Mesenchymal stem cell (in vitro differentiated cells and primary cell): ENCODE data around the gene ARHGEF2.

Experiments
- DNase-seq: peaks from one replicate; pipeline ENCODE4 v3.0.0-alpha.2; 2013
- H2AFZ ChIP-seq: one replicate; pipeline ENCODE4 v1.6.1; 2013; ENCODE audit warnings: low read depth, mild to moderate bottlenecking, control low read depth, inconsistent platforms, low read length, moderate library complexity
- H2AK5ac ChIP-seq: 2 replicates; pipeline ENCODE4 v1.6.1; 2013; ENCODE audit warnings: low read length, moderate library complexity, mild to moderate bottlenecking, inconsistent platforms; ENCODE audit not compliant: severe bottlenecking
- H2BK120ac ChIP-seq: one replicate; pipeline ENCODE4 v1.6.1; 2013; ENCODE audit warnings: low read depth, mild to moderate bottlenecking, inconsistent platforms, low read length, moderate library complexity
- H2BK12ac ChIP-seq, 2 experiments: one replicate each; pipeline ENCODE4 v1.6.1; 2013; ENCODE audit warnings: inconsistent platforms in 2 of 2, low read length in 2 of 2, mild to moderate bottlenecking in 2 of 2, moderate library complexity in 2 of 2, control low read depth in 1 of 2
- H2BK15ac ChIP-seq: one replicate; pipeline ENCODE4 v1.6.1; 2013; ENCODE audit warnings: mild to moderate bottlenecking, low read depth, inconsistent platforms; ENCODE audit not compliant: poor library complexity, severe bottlenecking
- H2BK5ac ChIP-seq: 2 replicates; pipeline ENCODE4 v1.6.1; 2013; ENCODE audit warnings: low read depth, mild to moderate bottlenecking, low read length, control low read depth, inconsistent platforms; ENCODE audit not compliant: poor library complexity, severe bottlenecking
- H3K14ac ChIP-seq, 2 experiments: one replicate each; pipeline ENCODE4 v1.6.1; 2013; ENCODE audit warnings: inconsistent platforms in 2 of 2, low read length in 2 of 2, control low read depth in 1 of 2, mild to moderate bottlenecking in 1 of 2, moderate library complexity in 1 of 2
- H3K18ac ChIP-seq, 2 experiments: one replicate each; pipeline ENCODE4 v1.6.1; 2013; ENCODE audit warnings: inconsistent platforms in 2 of 2, low read length in 2 of 2, control low read depth in 1 of 2, low read depth in 1 of 2, mild to moderate bottlenecking in 1 of 2
- H3K23ac ChIP-seq, 2 experiments: one replicate each; pipeline ENCODE4 v1.6.1; 2013; ENCODE audit warnings: inconsistent platforms in 2 of 2, low read length in 2 of 2, mild to moderate bottlenecking in 2 of 2, moderate library complexity in 2 of 2, control low read depth in 1 of 2
- H3K27ac ChIP-seq: 2 replicates; pipeline ENCODE4 v1.5.1; 2013; ENCODE audit warnings: mild to moderate bottlenecking, moderate library complexity, low read length, control low read depth, inconsistent platforms; ENCODE audit not compliant: poor library complexity, severe bottlenecking
- H3K27me3 ChIP-seq, 2 experiments: 2 replicates each; pipeline versions ENCODE4 v1.6.1 to v1.7.0; 2013; ENCODE audit warnings: low read length in 2 of 2, mild to moderate bottlenecking in 2 of 2, moderate library complexity in 2 of 2, control low read depth in 1 of 2, inconsistent platforms in 1 of 2; ENCODE audit not compliant: control insufficient read depth in 1 of 2, insufficient read depth in 1 of 2
- H3K36me3 ChIP-seq, 2 experiments: 2 replicates each; pipeline versions ENCODE4 v1.6.1 to v1.7.0; 2013; ENCODE audit warnings: low read length in 2 of 2, control low read depth in 1 of 2, inconsistent platforms in 1 of 2, low read depth in 1 of 2, mild to moderate bottlenecking in 1 of 2; ENCODE audit not compliant: insufficient read depth in 2 of 2, control insufficient read depth in 1 of 2
- H3K4ac ChIP-seq, 2 experiments: one replicate each; pipeline ENCODE4 v1.6.1; 2013; ENCODE audit warnings: inconsistent platforms in 2 of 2, low read length in 2 of 2, mild to moderate bottlenecking in 2 of 2, moderate library complexity in 2 of 2, control low read depth in 1 of 2, low read depth in 1 of 2
- H3K4me1 ChIP-seq: 2 replicates; pipeline ENCODE4 v1.6.1; 2013; ENCODE audit warnings: low read depth, low read length, control low read depth; ENCODE audit not compliant: control insufficient read depth, insufficient read depth
- H3K4me2 ChIP-seq: 2 replicates; pipeline ENCODE4 v1.6.1; 2013; ENCODE audit warnings: low read length, mild to moderate bottlenecking, inconsistent platforms; ENCODE audit not compliant: poor library complexity, severe bottlenecking
- H3K4me3 ChIP-seq, 2 experiments: 2 replicates each; pipeline versions ENCODE4 v1.5.1 to v1.7.0; 2013; ENCODE audit warnings: low read length in 2 of 2, mild to moderate bottlenecking in 2 of 2, control low read depth in 1 of 2, low read depth in 1 of 2; ENCODE audit not compliant: insufficient read depth in 1 of 2
- H3K79me1 ChIP-seq: replicated peaks from 2 replicates; pipeline ENCODE4 v1.6.1; 2013; ENCODE audit warnings: mild to moderate bottlenecking, control low read depth, low read length, inconsistent platforms; ENCODE audit not compliant: poor library complexity, severe bottlenecking
- H3K9ac ChIP-seq: 2 replicates; pipeline ENCODE4 v1.7.0; 2013; ENCODE audit warnings: mild to moderate bottlenecking, low read length, moderate library complexity
- H3K9me3 ChIP-seq: 2 replicates; pipeline ENCODE4 v1.7.0; 2013; ENCODE audit warnings: mild to moderate bottlenecking, low read length; ENCODE audit not compliant: control insufficient read depth
- H4K8ac ChIP-seq: one replicate; pipeline ENCODE4 v1.6.1; 2013; ENCODE audit warnings: inconsistent platforms, mild to moderate bottlenecking, low read length, moderate library complexity
- H4K91ac ChIP-seq: one replicate; pipeline ENCODE4 v1.6.1; 2013; ENCODE audit warnings: mild to moderate bottlenecking, low read length, inconsistent platforms
- WGBS: methylation state at CpG from one replicate; pipeline ENCODE4 v1.1.7; 2013; ENCODE audit warnings: mixed read lengths; 5-methylcytosine and 5-hydroxymethylcytosine counted together

ARHGEF2 gene

DNA sequence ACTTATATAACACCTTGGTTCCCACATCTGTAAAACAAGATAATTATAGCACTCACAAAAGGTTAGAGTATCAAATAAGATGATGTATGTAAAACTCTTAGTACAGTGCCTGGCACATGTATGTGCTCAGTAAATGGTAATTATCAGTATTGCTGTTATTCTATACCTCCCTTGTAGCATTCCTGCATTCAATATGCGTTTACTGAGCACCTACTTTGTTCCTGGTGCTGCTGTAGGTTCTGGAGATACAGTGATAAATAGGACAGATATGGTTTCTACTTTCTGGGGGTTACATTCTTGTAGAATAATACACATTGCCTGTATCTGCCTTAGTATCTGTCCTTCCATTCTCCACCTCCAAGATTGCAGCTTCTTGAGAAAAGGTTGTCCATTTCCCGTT, 43.6 kb upstream of the ARHGEF2 start:
- no peak overlapping the region for H2AFZ ChIP-seq
- no peaks in the 10 kb centered on the region for H3K9me3 ChIP-seq
- no peak overlapping the region for H2BK15ac ChIP-seq
- 71% methylated on average over 1 of the region's 2 CpGs for WGBS
- no peak overlapping the region for H2BK5ac ChIP-seq
- H3K9ac ChIP-seq: no peak overlapping the region
- no peak overlapping the region for H3K4ac ChIP-seq
- no peak overlapping the region for H3K4me3 ChIP-seq
- H3K27me3 ChIP-seq: peaks cover 0 to 4% of the 10 kb centered on the region in 2 experiments
- H3K14ac ChIP-seq: no peak overlapping the region
- H3K18ac ChIP-seq: no peak overlapping the region
- H2BK12ac ChIP-seq: no peak overlapping the region
- H3K79me1 ChIP-seq: peaks cover 2% of the 10 kb centered on the region
- peaks cover 15 to 17% of the 10 kb centered on the region in 2 experiments for H3K36me3 ChIP-seq
- no peak overlapping the region for H2AK5ac ChIP-seq
- no peak overlapping the region for H4K8ac ChIP-seq
- no peak overlapping the region for H2BK120ac ChIP-seq
- H3K27ac ChIP-seq: no peak overlapping the region
- no peak overlapping the region for H4K91ac ChIP-seq
- H3K23ac ChIP-seq: no peak overlapping the region
- H3K4me2 ChIP-seq: no peak overlapping the region
- peaks cover 7% of the 10 kb centered on the region for H3K4me1 ChIP-seq
- DNase-seq: no peak

DNA sequence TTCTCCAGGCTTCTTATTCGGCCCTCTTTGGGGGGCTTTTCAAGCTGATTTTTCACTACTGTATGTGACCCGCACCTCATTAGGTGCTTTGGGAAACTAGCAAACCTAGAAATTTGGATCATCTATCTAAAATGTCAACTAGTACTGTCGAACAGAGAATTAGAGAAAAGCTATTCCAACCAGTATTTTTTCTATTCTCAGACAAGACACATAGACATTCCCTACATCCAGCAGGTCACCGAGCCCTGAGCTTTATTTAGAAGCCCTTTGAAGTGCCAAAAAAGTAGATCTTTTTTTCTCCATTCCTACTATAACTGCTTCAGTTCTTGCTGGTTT, 42.7 kb upstream of the ARHGEF2 start:
- Histone ChIP-seq H3K18ac (no peak overlapping the region), H4K91ac (no peak overlapping the region), H3K27ac (no peak overlapping the region), H3K9me3 (no peaks in the 10 kb centered on the region), H3K79me1 (peaks cover 2% of the 10 kb centered on the region), H2BK120ac (no peak overlapping the region), H2BK5ac (no peak overlapping the region), H3K36me3 (peaks cover 23 to 24% of the 10 kb centered on the region in 2 experiments), H3K4ac (no peak overlapping the region), H2BK12ac (no peak overlapping the region), H2AFZ (no peak overlapping the region), H3K27me3 (peaks cover 0 to 4% of the 10 kb centered on the region in 2 experiments), H2BK15ac (peak overlapping the region; percentile 40), H3K23ac (no peak overlapping the region), H2AK5ac (no peak overlapping the region), H4K8ac (peak overlapping the region; percentile 90), H3K4me3 (peak overlapping the region in 1 of 2 experiments; percentile 92), H3K4me2 (peak overlapping the region; percentile 93), H3K4me1 (peaks cover 7% of the 10 kb centered on the region), H3K9ac (peak overlapping the region; percentile 92), H3K14ac (no peak overlapping the region)
- 7% methylated on average over 3 of the region's 4 CpGs for WGBS
- DNase-seq: no peak

DNA sequence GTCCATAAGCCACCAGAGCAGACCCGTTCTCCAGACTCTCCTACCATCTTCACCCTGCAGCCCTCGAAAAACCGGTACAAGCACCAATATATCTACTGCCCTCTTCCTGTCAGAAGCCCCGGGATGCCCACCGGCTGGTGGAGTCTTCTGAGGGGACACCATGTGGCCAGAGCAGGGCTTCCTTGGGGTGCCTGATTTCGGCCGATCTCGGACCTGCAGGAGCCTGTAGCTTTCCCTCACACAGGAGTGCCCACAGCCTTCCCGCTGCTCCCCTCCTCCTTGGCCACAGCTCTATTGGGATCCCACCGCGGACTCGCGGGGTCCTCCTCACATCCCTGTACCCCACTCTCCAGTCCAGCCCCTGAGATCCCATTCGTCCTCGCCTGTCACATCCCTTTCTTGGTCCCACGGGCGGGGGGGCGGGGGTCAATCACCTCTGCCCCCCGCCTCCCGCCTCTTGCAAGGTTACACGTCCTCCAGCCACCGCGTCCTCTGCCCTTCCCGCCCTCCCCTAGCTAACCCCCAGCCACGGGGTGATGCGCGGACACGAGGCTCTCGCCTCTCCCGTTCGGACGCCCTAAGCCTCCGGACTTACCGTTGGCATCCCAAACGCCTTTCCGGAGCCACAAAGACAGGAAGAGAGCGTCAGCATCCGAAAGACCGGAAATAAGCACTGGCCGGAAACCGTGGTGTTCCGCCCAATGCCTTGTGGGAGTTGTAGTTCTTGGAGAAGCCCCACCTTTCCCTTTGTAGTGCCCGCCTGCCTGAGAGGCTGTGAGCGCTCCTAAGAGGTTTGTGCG, 42.1 kb upstream of the ARHGEF2 start, which contains the start of gene SSR2:
TSS of gene SSR2 (minus strand) at position 659 of the 800 bp plus-strand sequence. CDS start 784 bp downstream, outside the sequence.
- no peak within 1 kb of the TSS for H4K91ac ChIP-seq
- H2BK120ac ChIP-seq: peak within 1 kb of the TSS; percentile 56
- H2AK5ac ChIP-seq: no peak within 1 kb of the TSS
- whole genome bisulfite sequencing: under 1% methylated on average over 45 of the region's 45 CpGs
- H2BK5ac ChIP-seq: no peak within 1 kb of the TSS
- peak within 1 kb of the TSS; percentile 82 to 92 for H3K4me3 ChIP-seq
- no peaks in the 10 kb centered on the region for H3K9me3 ChIP-seq
- H3K4me1 ChIP-seq: peaks cover 3% of the 10 kb centered on the region
- H3K23ac ChIP-seq: peak within 1 kb of the TSS in 1 of 2 experiments; percentile 42
- no peak within 1 kb of the TSS for H3K14ac ChIP-seq
- H3K36me3 ChIP-seq: peaks cover 23 to 30% of the 10 kb centered on the region in 2 experiments
- H4K8ac ChIP-seq: peak within 1 kb of the TSS; percentile 90
- H2BK15ac ChIP-seq: peak within 1 kb of the TSS; percentile 40
- H3K9ac ChIP-seq: peak within 1 kb of the TSS; percentile 92
- H3K27me3 ChIP-seq: peaks cover 0 to 4% of the 10 kb centered on the region in 2 experiments
- H2BK12ac ChIP-seq: no peak within 1 kb of the TSS
- peak within 1 kb of the TSS; percentile 21 for H3K27ac ChIP-seq
- H3K18ac ChIP-seq: peak within 1 kb of the TSS; percentile 16 to 76
- no peak within 1 kb of the TSS for H2AFZ ChIP-seq
- peak within 1 kb of the TSS; percentile 93 for H3K4me2 ChIP-seq
- peak within 1 kb of the TSS in 1 of 2 experiments; percentile 57 for H3K4ac ChIP-seq
- peak; percentile 94 for DNase-seq
- H3K79me1 ChIP-seq: peaks cover 2% of the 10 kb centered on the region

DNA sequence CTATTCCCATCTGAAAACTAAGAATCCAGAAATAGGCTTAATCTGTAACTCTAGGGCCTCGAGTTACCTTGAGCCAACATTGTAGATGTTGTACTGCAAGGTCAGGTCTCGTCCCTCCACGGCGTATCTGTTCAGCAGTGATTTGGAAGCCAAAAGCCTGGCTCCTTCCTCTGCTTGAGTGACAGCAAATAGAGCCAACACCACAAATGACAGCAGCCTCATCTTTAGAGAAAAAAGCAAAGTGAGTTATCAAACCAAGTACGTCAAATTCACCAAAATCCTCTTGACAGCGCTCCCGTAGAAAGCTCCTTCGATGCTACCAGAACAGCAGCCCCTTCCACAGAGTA, 41.6 kb upstream of the ARHGEF2 start:
- Histone ChIP-seq H2BK120ac (no peak overlapping the region), H2BK12ac (no peak overlapping the region), H3K79me1 (peaks cover 4% of the 10 kb centered on the region), H3K9ac (peak overlapping the region; percentile 92), H3K14ac (no peak overlapping the region), H3K4me2 (peak overlapping the region; percentile 92), H3K27me3 (peaks cover 0 to 3% of the 10 kb centered on the region in 2 experiments), H2AFZ (no peak overlapping the region), H3K4ac (no peak overlapping the region), H3K9me3 (no peaks in the 10 kb centered on the region), H2BK15ac (no peak overlapping the region), H3K4me3 (peak overlapping the region; percentile 82 to 92), H3K23ac (peak overlapping the region in 1 of 2 experiments; percentile 42), H2BK5ac (no peak overlapping the region), H3K27ac (no peak overlapping the region), H4K8ac (no peak overlapping the region), H3K18ac (no peak overlapping the region), H3K4me1 (peaks cover 3% of the 10 kb centered on the region), H2AK5ac (no peak overlapping the region), H3K36me3 (peaks cover 27 to 33% of the 10 kb centered on the region in 2 experiments), H4K91ac (no peak overlapping the region)
- DNase-seq: no peak
- 79% methylated on average over 8 of the region's 8 CpGs for WGBS
